H1 (cell line): ENCODE data around the gene LRRC55. TPM values are rescaled to one million over a fixed set of nuclear protein-coding genes. Genes with fewer than 3 reads are reported as not detected.

ENCODE experiments used
- CTCF ChIA-PET: fragments of 300-600 bp; sonication (Branson Sonifier 250); formaldehyde crosslinking; loops from one replicate; lab custom pipeline; 2021; ENCODE audit not compliant: partially characterized antibody; lab: Charles Lee
- POLR2A ChIA-PET: fragments of 300-600 bp; sonication (Branson Sonifier 250); formaldehyde crosslinking; loops from one replicate; lab custom pipeline; 2021; ENCODE audit warnings: inconsistent platforms; ENCODE audit not compliant: partially characterized antibody; lab: Charles Lee
- DNase-seq, 2 experiments: peaks; one replicate each; pipeline versions ENCODE4 v3.0.0 to v3.0.0-alpha.2; 2010 to 2022; ENCODE audit warnings: low spot score in 2 of 2, low read depth in 1 of 2, mixed read lengths in 1 of 2
- FAIRE-seq: peaks from 2 replicates; lab custom pipeline; 2011; peaks lifted over from hg19 to GRCh38; lab: Jason Lieb, UNC
- H2AFZ ChIP-seq: 2 replicates; pipeline ENCODE4 v1.8.1; 2012; ENCODE audit warnings: low read length, inconsistent platforms
- H2AK5ac ChIP-seq: 2 replicates; pipeline ENCODE4 v1.6.1; 2013; ENCODE audit warnings: low read depth, low read length
- H2BK120ac ChIP-seq: replicated peaks from 2 replicates; pipeline ENCODE3; 2013; ENCODE audit warnings: low read depth, low read length, inconsistent platforms
- H2BK12ac ChIP-seq: 2 replicates; pipeline ENCODE4 v1.6.1; 2013; ENCODE audit warnings: low read depth, low read length
- H2BK15ac ChIP-seq: 2 replicates; pipeline ENCODE4 v1.6.1; 2013; ENCODE audit warnings: low read length
- H2BK20ac ChIP-seq: 2 replicates; pipeline ENCODE4 v1.6.1; 2013; ENCODE audit warnings: low read length
- H2BK5ac ChIP-seq: 2 replicates; pipeline ENCODE4 v1.6.1; 2013; ENCODE audit warnings: low read depth, low read length
- H3K14ac ChIP-seq: 2 replicates; pipeline ENCODE4 v1.6.1; 2013; ENCODE audit warnings: inconsistent platforms; ENCODE audit not compliant: insufficient read length
- H3K18ac ChIP-seq: 2 replicates; pipeline ENCODE4 v1.6.1; 2013; ENCODE audit warnings: low read length; ENCODE audit errors: extremely low read depth
- H3K23ac ChIP-seq: 2 replicates; pipeline ENCODE4 v1.6.1; 2013; ENCODE audit warnings: inconsistent platforms; ENCODE audit not compliant: insufficient read length
- H3K23me2 ChIP-seq: 2 replicates; pipeline ENCODE4 v1.6.1; 2013; ENCODE audit warnings: low read depth, low read length
- H3K27ac ChIP-seq: 2 replicates; pipeline ENCODE4 v1.6.1; 2011; ENCODE audit warnings: low read depth, low read length, inconsistent platforms
- H3K27me3 ChIP-seq, 4 experiments: replicated peaks in 1 of 4; 1 replicate in 1 of 4; 2 replicates in 3 of 4; pipeline versions ENCODE4 v1.6.1 to v1.8.1; 2011 to 2013; ENCODE audit warnings: low read length in 3 of 4, mild to moderate bottlenecking in 3 of 4, inconsistent platforms in 2 of 4, mixed read lengths in 2 of 4, moderate library complexity in 1 of 4; ENCODE audit not compliant: control insufficient read depth in 3 of 4, insufficient read depth in 3 of 4; ENCODE audit errors: extremely low read depth in 1 of 4
- H3K36me3 ChIP-seq, 4 experiments: 2 replicates each; pipeline versions ENCODE4 v1.6.1 to v1.8.1; 2011 to 2013; ENCODE audit warnings: mild to moderate bottlenecking in 4 of 4, low read length in 3 of 4, moderate library complexity in 2 of 4, control low read depth in 1 of 4, inconsistent platforms in 1 of 4; ENCODE audit not compliant: insufficient read depth in 4 of 4, control insufficient read depth in 2 of 4
- H3K4ac ChIP-seq: replicated peaks from 2 replicates; pipeline ENCODE3; 2013; ENCODE audit warnings: low read length, low read depth, mixed read lengths, inconsistent platforms; ENCODE audit not compliant: insufficient read length
- H3K4me1 ChIP-seq, 4 experiments: replicated peaks in 1 of 4; 1 replicate in 1 of 4; 2 replicates in 3 of 4; pipeline versions ENCODE4 v1.6.1 to v1.8.1; 2011 to 2013; ENCODE audit warnings: low read length in 3 of 4, inconsistent platforms in 2 of 4, mixed read lengths in 1 of 4; ENCODE audit not compliant: insufficient read depth in 4 of 4, control insufficient read depth in 3 of 4
- H3K4me2 ChIP-seq, 2 experiments: 2 replicates each; pipeline versions ENCODE4 v1.6.1 to v1.8.1; 2011 to 2013; ENCODE audit warnings: low read depth in 2 of 2, low read length in 2 of 2, control low read depth in 1 of 2, inconsistent platforms in 1 of 2, mild to moderate bottlenecking in 1 of 2; ENCODE audit not compliant: insufficient read depth in 1 of 2
- H3K4me3 ChIP-seq, 4 experiments: fragments of 200-600, 300-600 bp in 1 of 4; sonication (generic), shearing (Covaris generic), sonication (Bioruptor Twin) in 1 of 4; 2 replicates each; pipeline versions ENCODE4 v1.5.1 to v1.8.1; 2011 to 2016; ENCODE audit warnings: low read length in 4 of 4, low read depth in 3 of 4, control low read depth in 2 of 4, inconsistent platforms in 2 of 4, mild to moderate bottlenecking in 2 of 4, mixed read lengths in 1 of 4, moderate library complexity in 1 of 4; ENCODE audit not compliant: insufficient read depth in 2 of 4; ENCODE audit errors: extremely low read depth in 1 of 4
- H3K56ac ChIP-seq: replicated peaks from 2 replicates; pipeline ENCODE3; 2013; ENCODE audit warnings: low read depth, mild to moderate bottlenecking, mixed read lengths, low read length, inconsistent platforms; ENCODE audit not compliant: insufficient read length
- H3K79me1 ChIP-seq: 2 replicates; pipeline ENCODE4 v1.6.1; 2013; ENCODE audit warnings: low read depth, low read length, control low read depth
- H3K79me2 ChIP-seq, 2 experiments: 2 replicates each; pipeline versions ENCODE4 v1.6.1 to v1.8.1; 2012 to 2013; ENCODE audit warnings: low read length in 2 of 2, mild to moderate bottlenecking in 2 of 2, inconsistent platforms in 1 of 2; ENCODE audit not compliant: insufficient read depth in 2 of 2, control insufficient read depth in 1 of 2
- H3K9ac ChIP-seq, 4 experiments: replicated peaks in 1 of 4; 1 replicate in 1 of 4; 2 replicates in 3 of 4; pipeline versions ENCODE4 v1.6.1 to v1.8.1; 2011 to 2013; ENCODE audit warnings: low read depth in 3 of 4, low read length in 3 of 4, control low read depth in 2 of 4, mild to moderate bottlenecking in 2 of 4, moderate library complexity in 2 of 4, inconsistent platforms in 1 of 4; ENCODE audit errors: extremely low read depth in 1 of 4
- H3K9me3 ChIP-seq, 2 experiments: 2 replicates each; pipeline versions ENCODE4 v1.6.1 to v1.8.1; 2012 to 2013; ENCODE audit warnings: mild to moderate bottlenecking in 2 of 2, moderate library complexity in 2 of 2, control low read depth in 1 of 2, inconsistent platforms in 1 of 2, low read depth in 1 of 2, low read length in 1 of 2, mixed read lengths in 1 of 2; ENCODE audit not compliant: insufficient read depth in 2 of 2
- H4K20me1 ChIP-seq, 2 experiments: replicated peaks in 1 of 2; 2 replicates each; pipeline versions ENCODE3 to v1.8.1; 2011 to 2013; ENCODE audit warnings: inconsistent platforms in 2 of 2, low read length in 2 of 2, mild to moderate bottlenecking in 1 of 2; ENCODE audit not compliant: insufficient read depth in 2 of 2, control insufficient read depth in 1 of 2
- H4K5ac ChIP-seq: 2 replicates; pipeline ENCODE4 v1.6.1; 2013; ENCODE audit warnings: low read length, low read depth, mixed read lengths, inconsistent platforms; ENCODE audit not compliant: insufficient read length
- H4K8ac ChIP-seq: 2 replicates; pipeline ENCODE4 v1.8.0; 2013; ENCODE audit warnings: mild to moderate bottlenecking, moderate library complexity, low read length, inconsistent platforms; ENCODE audit not compliant: insufficient read depth; ENCODE audit errors: extremely low read depth
- H4K91ac ChIP-seq: replicated peaks from 2 replicates; pipeline ENCODE3; 2013; ENCODE audit warnings: low read length, mixed read lengths, inconsistent platforms; ENCODE audit not compliant: insufficient read length
- ATF2 ChIP-seq: IDR thresholded peaks from 2 replicates; pipeline ENCODE4 v1.6.1; 2012; ENCODE audit warnings: low read length, inconsistent platforms
- CTCF ChIP-seq, 3 experiments: IDR thresholded peaks; 1 replicate in 2 of 3; 2 replicates in 1 of 3; pipeline versions ENCODE4 v1.5.1 to v1.6.1; 2011; ENCODE audit warnings: low read length in 3 of 3, mild to moderate bottlenecking in 3 of 3, inconsistent platforms in 2 of 3, low read depth in 1 of 3, moderate library complexity in 1 of 3; ENCODE audit not compliant: insufficient read depth in 1 of 3; ENCODE audit errors: control extremely low read depth in 1 of 3
- GABPA ChIP-seq: IDR thresholded peaks from 2 replicates; pipeline ENCODE4 v1.6.1; 2011; ENCODE audit warnings: mild to moderate bottlenecking, low read length, moderate library complexity, borderline replicate concordance; ENCODE audit not compliant: insufficient read depth
- KDM5A ChIP-seq: fragments of 200-600 bp; IDR thresholded peaks from 2 replicates; pipeline ENCODE4 v1.7.1; 2012; ENCODE audit warnings: mild to moderate bottlenecking, low read length, inconsistent platforms, mixed read lengths
- NANOG ChIP-seq: IDR thresholded peaks from 2 replicates; pipeline ENCODE4 v1.6.1; 2011; ENCODE audit warnings: low read length, low read depth, mild to moderate bottlenecking, inconsistent platforms; ENCODE audit not compliant: insufficient read depth, poor library complexity, severe bottlenecking
- NRF1 ChIP-seq: IDR thresholded peaks from 2 replicates; pipeline ENCODE4 v1.6.1; 2011; ENCODE audit warnings: mild to moderate bottlenecking, low read depth, low read length, improper control_type of control experiment
- PHF8 ChIP-seq: fragments of 200-600 bp; sonication (generic); conservative IDR thresholded peaks from 2 replicates; pipeline ENCODE4 v1.7.1; 2012; ENCODE audit warnings: low read depth, mild to moderate bottlenecking, inconsistent platforms, low read length, moderate library complexity
- SIN3A ChIP-seq, 2 experiments: IDR thresholded peaks in 1 of 2; conservative IDR thresholded peaks in 1 of 2; 2 replicates each; pipeline ENCODE4 v1.6.1; 2011 to 2012; ENCODE audit warnings: low read length in 2 of 2, improper control_type of control experiment in 1 of 2, low read depth in 1 of 2, mild to moderate bottlenecking in 1 of 2
- TCF12 ChIP-seq: IDR thresholded peaks from 2 replicates; pipeline ENCODE4 v1.6.1; 2011; ENCODE audit warnings: low read depth, mild to moderate bottlenecking, low read length
- WGBS, 2 experiments: shearing (Covaris generic) in 1 of 2; methylation state at CpG; one replicate each; pipeline versions ENCODE4 v1.1.6 to v1.1.7; 2013 to 2015; ENCODE audit warnings: low lambda C conversion rate in 2 of 2, mixed read lengths in 2 of 2, inconsistent platforms in 1 of 2, low coverage in 1 of 2, missing lambda C conversion rate in 1 of 2; ENCODE audit not compliant: insufficient replicate concordance in 2 of 2, insufficient coverage in 1 of 2, insufficient read length in 1 of 2; ENCODE audit errors: extremely low coverage in 1 of 2, missing lambda C conversion rate in 1 of 2; 5-methylcytosine and 5-hydroxymethylcytosine counted together
- polyA plus RNA-seq, 7 experiments: library from polyadenylated mRNA; depleted of rRNA in 3 of 7; stranded (reverse) in 5 of 7; unstranded in 2 of 7; fragments of >200 nt in 5 of 7; fragments of 200-250 nt in 2 of 7; gene quantifications; 1 replicate in 5 of 7; 2 replicates in 1 of 7; 4 replicates in 1 of 7; pipeline versions ENCODE4 v1.2.1 to v1.2.3, GENCODE V29; 2011 to 2013; ENCODE audit warnings: missing spikeins in 2 of 7, mixed read lengths in 2 of 7
- total RNA-seq: library from RNA; stranded (reverse); fragmentation: NEBNext Ultra II Directional; extraction: Animal tissue kit (Norgen Biotek cat#: 25700); gene quantifications from 2 replicates; pipeline ENCODE4 v1.2.1, GENCODE V29; 2021

The LRRC55 gene
- total and polyA plus RNA-seq, 2 of the 8 experiments (the other 6 are each of a cell fraction or from before 2014, with no cell fraction given) = 0.62 to 1.1 TPM

GRCh38 chr11:57223601-57224000 is 41.8 kb downstream of the LRRC55 start:
- Histone ChIP-seq H3K27ac (no peak overlapping the region), H4K8ac (no peak overlapping the region), H2BK120ac (no peak overlapping the region), H3K36me3 (no peaks in the 10 kb centered on the region), H3K18ac (no peak overlapping the region), H2AK5ac (no peak overlapping the region), H3K79me2 (no peaks in the 10 kb centered on the region), H4K20me1 (no peaks in the 10 kb centered on the region), H4K5ac (no peak overlapping the region), H3K4me2 (no peak overlapping the region), H3K23ac (no peak overlapping the region), H3K14ac (no peak overlapping the region), H2BK20ac (no peak overlapping the region), H3K79me1 (no peaks in the 10 kb centered on the region), H3K27me3 (no peaks in the 10 kb centered on the region), H2AFZ (no peak overlapping the region), H3K23me2 (no peaks in the 10 kb centered on the region), H3K9me3 (no peaks in the 10 kb centered on the region), H4K91ac (no peak overlapping the region), H3K9ac (no peak overlapping the region), H2BK5ac (no peak overlapping the region), H3K56ac (no peak overlapping the region), H3K4ac (no peak overlapping the region), H2BK12ac (no peak overlapping the region), H3K4me1 (peaks cover 0 to 3% (median 0%) of the 10 kb centered on the region in 4 experiments; a peak in 2 of 7 replicates), H2BK15ac (no peak overlapping the region), H3K4me3 (no peak overlapping the region)
- WGBS, 2 experiments = 88% methylated on average over 3 of the region's 3 CpGs; no CpG with 5 or more reads in 1 of the 2 experiments
- FAIRE-seq (no peak), DNase-seq (no peak)
- POLR2A ChIA-PET = no interaction called here
- CTCF ChIA-PET = interaction anchor here (0.7 to 1.3 kb wide), 2 partner anchors 25 to 51 kb away, joined by 3 to 4 read pairs; no protein-coding TSS in a partner anchor
- no peak for TF ChIP-seq TCF12
- TF ChIP-seq CTCF (IDR thresholded peaks at IDR 0.05; ENCODE audit: control extremely low read depth in 1 of 3, insufficient read depth in 1 of 3, low read depth in 1 of 3, low read length in 3 of 3) = no peak
- no peak for TF ChIP-seq ATF2
- TF ChIP-seq NANOG = no peak
- TF ChIP-seq SIN3A (conservative IDR thresholded peaks at IDR 0.05 in 1 of 2, IDR thresholded peaks at IDR 0.05 in 1 of 2; ENCODE audit: low read depth in 1 of 2, low read length in 2 of 2) = no peak
- TF ChIP-seq NRF1 = no peak
- no peak for TF ChIP-seq PHF8
- TF ChIP-seq KDM5A = no peak
- no peak for TF ChIP-seq GABPA
